ENCODE measurements around the gene TUBB. TPM values are rescaled to one million over a fixed set of nuclear protein-coding genes. Genes with fewer than 3 reads are reported as not detected.
A peak's percentile ranks its signal among the peaks of the same experiment; 100 is the strongest.

The TUBB gene
- total and polyA plus RNA-seq, 9 of the 15 experiments (the other 6 are each of a cell fraction or from before 2014, with no cell fraction given), result 971 to 2,870 (median 1,478) TPM

DNA sequence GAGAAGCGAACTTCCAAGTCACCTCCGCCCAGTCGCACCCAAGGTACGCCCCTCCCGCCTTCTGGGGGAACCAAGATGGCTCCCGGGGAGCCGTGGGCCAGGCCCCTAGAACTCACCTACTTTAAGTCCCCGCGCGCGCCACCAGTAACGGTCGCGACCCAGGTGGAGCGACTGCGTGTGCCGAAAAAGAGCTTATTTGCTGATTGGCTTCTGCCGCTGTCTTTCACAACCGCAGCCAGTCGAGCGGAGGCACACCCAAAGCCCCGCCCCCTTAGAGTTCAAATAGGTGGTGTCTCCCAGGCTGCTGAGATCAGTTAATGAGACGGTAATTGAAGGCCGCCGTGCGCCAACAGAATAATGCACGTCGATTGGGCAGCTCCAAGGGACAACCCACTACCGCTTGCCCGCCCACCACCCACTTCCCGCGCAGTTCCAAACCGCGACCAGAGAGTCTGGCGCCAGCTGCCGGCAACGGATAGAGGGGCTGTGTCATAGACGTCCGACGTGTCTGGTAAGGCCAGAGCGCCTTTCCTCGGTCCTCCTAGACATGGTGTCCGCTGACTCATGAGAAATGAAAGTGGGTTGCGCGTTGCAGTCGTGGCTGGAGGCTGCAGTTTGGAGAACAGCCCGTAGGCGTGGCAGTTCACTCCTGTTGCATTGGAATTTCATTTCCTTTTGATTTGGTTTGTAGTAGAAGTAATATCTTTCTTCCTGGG, 2.9 kb upstream of the TUBB start, which contains the start of gene MDC1 (continued):
- TF ChIP-seq E2F8 (IDR thresholded peaks at IDR 0.05; ENCODE audit: low read depth, partially characterized antibody), result peak; percentile 99
- TF ChIP-seq, protein P1, sequence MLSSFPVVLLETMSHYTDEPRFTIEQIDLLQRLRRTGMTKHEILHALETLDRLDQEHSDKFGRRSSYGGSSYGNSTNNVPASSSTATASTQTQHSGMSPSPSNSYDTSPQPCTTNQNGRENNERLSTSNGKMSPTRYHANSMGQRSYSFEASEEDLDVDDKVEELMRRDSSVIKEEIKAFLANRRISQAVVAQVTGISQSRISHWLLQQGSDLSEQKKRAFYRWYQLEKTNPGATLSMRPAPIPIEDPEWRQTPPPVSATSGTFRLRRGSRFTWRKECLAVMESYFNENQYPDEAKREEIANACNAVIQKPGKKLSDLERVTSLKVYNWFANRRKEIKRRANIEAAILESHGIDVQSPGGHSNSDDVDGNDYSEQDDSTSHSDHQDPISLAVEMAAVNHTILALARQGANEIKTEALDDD (IDR thresholded peaks at IDR 0.05), result 0 out of 2 replicates have a peak, but pooled peaks have one; percentile 6
- no peak for TF ChIP-seq XRCC4 (IDR thresholded peaks at IDR 0.05; ENCODE audit: extremely low read depth, insufficient read depth, insufficient read length)
- TF ChIP-seq KLF10 (CRISPR knock-in tag; IDR thresholded peaks at IDR 0.05), result no peak
- TF ChIP-seq FOXP4 (CRISPR knock-in tag; IDR thresholded peaks at IDR 0.05; ENCODE audit: borderline replicate concordance), result no peak
- no peak for TF ChIP-seq ZNF143 (CRISPR knock-in tag; IDR thresholded peaks at IDR 0.05)
- TF ChIP-seq, protein P2, sequence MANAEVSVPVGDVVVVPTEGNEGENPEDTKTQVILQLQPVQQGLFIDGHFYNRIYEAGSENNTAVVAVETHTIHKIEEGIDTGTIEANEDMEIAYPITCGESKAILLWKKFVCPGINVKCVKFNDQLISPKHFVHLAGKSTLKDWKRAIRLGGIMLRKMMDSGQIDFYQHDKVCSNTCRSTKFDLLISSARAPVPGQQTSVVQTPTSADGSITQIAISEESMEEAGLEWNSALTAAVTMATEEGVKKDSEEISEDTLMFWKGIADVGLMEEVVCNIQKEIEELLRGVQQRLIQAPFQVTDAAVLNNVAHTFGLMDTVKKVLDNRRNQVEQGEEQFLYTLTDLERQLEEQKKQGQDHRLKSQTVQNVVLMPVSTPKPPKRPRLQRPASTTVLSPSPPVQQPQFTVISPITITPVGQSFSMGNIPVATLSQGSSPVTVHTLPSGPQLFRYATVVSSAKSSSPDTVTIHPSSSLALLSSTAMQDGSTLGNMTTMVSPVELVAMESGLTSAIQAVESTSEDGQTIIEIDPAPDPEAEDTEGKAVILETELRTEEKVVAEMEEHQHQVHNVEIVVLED (CRISPR knock-in tag; IDR thresholded peaks at IDR 0.05), result peak; percentile 89
- TF ChIP-seq, protein P3, sequence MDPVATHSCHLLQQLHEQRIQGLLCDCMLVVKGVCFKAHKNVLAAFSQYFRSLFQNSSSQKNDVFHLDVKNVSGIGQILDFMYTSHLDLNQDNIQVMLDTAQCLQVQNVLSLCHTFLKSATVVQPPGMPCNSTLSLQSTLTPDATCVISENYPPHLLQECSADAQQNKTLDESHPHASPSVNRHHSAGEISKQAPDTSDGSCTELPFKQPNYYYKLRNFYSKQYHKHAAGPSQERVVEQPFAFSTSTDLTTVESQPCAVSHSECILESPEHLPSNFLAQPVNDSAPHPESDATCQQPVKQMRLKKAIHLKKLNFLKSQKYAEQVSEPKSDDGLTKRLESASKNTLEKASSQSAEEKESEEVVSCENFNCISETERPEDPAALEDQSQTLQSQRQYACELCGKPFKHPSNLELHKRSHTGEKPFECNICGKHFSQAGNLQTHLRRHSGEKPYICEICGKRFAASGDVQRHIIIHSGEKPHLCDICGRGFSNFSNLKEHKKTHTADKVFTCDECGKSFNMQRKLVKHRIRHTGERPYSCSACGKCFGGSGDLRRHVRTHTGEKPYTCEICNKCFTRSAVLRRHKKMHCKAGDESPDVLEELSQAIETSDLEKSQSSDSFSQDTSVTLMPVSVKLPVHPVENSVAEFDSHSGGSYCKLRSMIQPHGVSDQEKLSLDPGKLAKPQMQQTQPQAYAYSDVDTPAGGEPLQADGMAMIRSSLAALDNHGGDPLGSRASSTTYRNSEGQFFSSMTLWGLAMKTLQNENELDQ (CRISPR knock-in tag; IDR thresholded peaks at IDR 0.05; ENCODE audit: borderline replicate concordance), result no peak
- TF ChIP-seq, protein P4, sequence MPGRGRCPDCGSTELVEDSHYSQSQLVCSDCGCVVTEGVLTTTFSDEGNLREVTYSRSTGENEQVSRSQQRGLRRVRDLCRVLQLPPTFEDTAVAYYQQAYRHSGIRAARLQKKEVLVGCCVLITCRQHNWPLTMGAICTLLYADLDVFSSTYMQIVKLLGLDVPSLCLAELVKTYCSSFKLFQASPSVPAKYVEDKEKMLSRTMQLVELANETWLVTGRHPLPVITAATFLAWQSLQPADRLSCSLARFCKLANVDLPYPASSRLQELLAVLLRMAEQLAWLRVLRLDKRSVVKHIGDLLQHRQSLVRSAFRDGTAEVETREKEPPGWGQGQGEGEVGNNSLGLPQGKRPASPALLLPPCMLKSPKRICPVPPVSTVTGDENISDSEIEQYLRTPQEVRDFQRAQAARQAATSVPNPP (IDR thresholded peaks at IDR 0.05; ENCODE audit: borderline replicate concordance, insufficient read depth, insufficient read length), result no peak
- TF ChIP-seq KAT8 (IDR thresholded peaks at IDR 0.05; ENCODE audit: low read depth), result no peak
- TF ChIP-seq KAT2B (IDR thresholded peaks at IDR 0.05; ENCODE audit: low read depth, low read length), result peak; percentile 54
- TF ChIP-seq ZKSCAN1 (IDR thresholded peaks at IDR 0.05; ENCODE audit: low read depth, low read length), result peak; percentile 88
- TF ChIP-seq MITF (IDR thresholded peaks at IDR 0.05), result no peak

Data from K562 (cell line).